Mammary epithelial cell (primary cell): ENCODE measurements around the gene DEPDC5.

Experiments used
- EZH2 ChIP-seq: IDR thresholded peaks from 2 replicates; pipeline ENCODE4 v1.6.1; 2012; ENCODE audit warnings: low read length, inconsistent platforms, borderline replicate concordance
- TF ChIP-seq, protein P1 (sequence below), 2 donors: IDR thresholded peaks in 1 of 2; conservative IDR thresholded peaks in 1 of 2; 2 replicates each; pipeline ENCODE4 v1.5.1; 2011 to 2012; ENCODE audit warnings: inconsistent platforms in 2 of 2, low read length in 2 of 2, mild to moderate bottlenecking in 2 of 2, control low read depth in 1 of 2, low read depth in 1 of 2; ENCODE audit not compliant: insufficient read depth in 1 of 2; ENCODE audit errors: extremely low read depth in 1 of 2

DNA sequence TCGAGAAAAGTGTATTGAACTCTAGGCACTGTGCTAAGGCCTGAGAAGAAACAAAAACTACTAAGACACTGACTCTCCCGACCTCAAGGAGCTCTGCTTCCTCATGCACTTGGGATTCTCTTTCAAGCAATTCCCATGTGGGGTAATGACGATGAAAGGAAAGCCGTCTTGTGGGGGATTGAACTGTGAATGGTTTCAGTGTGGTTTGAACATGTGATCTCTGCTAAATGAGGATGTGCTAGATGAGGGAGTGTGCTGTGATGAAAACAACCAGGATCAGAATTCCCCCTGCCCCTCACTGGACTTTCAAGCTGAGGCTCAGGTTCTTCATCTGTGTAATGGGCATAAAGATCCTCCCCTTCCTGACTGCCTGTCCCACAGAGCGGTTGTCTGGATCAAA lies 74.9 kb downstream of the DEPDC5 start:
- TF ChIP-seq, protein P1, sequence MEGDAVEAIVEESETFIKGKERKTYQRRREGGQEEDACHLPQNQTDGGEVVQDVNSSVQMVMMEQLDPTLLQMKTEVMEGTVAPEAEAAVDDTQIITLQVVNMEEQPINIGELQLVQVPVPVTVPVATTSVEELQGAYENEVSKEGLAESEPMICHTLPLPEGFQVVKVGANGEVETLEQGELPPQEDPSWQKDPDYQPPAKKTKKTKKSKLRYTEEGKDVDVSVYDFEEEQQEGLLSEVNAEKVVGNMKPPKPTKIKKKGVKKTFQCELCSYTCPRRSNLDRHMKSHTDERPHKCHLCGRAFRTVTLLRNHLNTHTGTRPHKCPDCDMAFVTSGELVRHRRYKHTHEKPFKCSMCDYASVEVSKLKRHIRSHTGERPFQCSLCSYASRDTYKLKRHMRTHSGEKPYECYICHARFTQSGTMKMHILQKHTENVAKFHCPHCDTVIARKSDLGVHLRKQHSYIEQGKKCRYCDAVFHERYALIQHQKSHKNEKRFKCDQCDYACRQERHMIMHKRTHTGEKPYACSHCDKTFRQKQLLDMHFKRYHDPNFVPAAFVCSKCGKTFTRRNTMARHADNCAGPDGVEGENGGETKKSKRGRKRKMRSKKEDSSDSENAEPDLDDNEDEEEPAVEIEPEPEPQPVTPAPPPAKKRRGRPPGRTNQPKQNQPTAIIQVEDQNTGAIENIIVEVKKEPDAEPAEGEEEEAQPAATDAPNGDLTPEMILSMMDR (conservative IDR thresholded peaks at IDR 0.05 in 1 of 2, IDR thresholded peaks at IDR 0.05 in 1 of 2; ENCODE audit: extremely low read depth in 1 of 2, insufficient read depth in 1 of 2, low read depth in 1 of 2, low read length in 2 of 2), result no peak
- TF ChIP-seq EZH2, result no peak
